Esophagus muscularis mucosa (tissue), 4 donors: ENCODE measurements around the gene TTC39A.

Experiments used
- EP300 ChIP-seq: sonication (generic); formaldehyde crosslinking; IDR thresholded peaks from one replicate; pipeline ENCODE4 v1.6.1; 2017; ENCODE audit warnings: antibody characterized with exemption
- POLR2A ChIP-seq: fragments of 450-650 bp; IDR thresholded peaks from one replicate; pipeline ENCODE4 v1.6.1; 2017; ENCODE audit warnings: antibody characterized with exemption, moderate library complexity, mild to moderate bottlenecking, low read depth
- POLR2AphosphoS5 ChIP-seq, 2 donors: sonication (generic); formaldehyde crosslinking; IDR thresholded peaks; one replicate each; pipeline ENCODE4 v1.6.1; 2017; ENCODE audit warnings: antibody characterized with exemption in 2 of 2
- TF ChIP-seq, protein P1 (sequence below), 3 experiments: fragments of 200-600 bp in 2 of 3; fragments of 450-650 bp in 1 of 3; sonication (generic) in 2 of 3; IDR thresholded peaks; one replicate each; pipeline ENCODE4 v1.5.1; 2017 to 2019; ENCODE audit warnings: antibody characterized with exemption in 3 of 3, mild to moderate bottlenecking in 2 of 3, moderate library complexity in 1 of 3

DNA sequence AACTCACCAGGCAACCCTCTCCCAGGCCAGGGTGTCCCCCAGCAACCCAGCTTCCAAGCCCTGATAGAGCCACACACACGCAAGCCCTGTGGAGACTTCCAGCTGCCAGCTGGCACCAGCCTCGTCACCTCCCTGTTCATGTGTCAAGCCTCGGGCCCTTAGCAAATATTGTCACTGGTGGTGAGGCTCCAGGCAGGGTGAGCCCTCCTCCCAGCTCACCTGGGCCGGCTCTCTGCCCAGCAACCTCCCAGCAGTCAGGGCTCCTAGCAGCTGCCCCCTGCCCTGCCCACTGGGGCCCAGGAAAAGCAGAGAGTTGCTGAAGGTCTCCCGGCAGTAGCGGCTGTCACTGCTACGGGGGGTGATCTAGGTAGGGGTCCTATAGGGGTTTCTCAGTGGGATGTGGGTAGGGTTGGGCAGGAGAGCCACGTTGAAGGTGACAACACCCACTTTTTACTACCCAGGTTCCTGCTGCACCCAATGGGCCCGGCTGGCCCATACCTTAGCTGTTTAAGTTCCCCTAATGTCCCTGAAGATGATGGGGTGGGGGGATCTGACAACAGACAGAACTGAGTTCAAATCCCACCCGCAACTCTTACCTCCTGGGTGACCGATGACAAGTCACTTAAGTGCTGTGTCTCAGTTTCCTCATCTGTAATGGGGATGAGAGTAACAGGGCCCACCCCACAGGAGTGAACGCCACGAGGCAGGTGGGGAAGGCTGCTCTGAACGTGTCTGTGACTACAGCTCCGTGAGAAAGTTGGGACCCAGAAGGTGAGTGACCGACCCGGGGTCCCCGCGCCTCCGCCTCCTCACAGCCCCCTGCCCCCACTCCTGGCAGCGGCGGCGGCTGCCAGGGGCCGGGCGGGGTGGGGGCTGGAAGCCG lies 678 bp downstream of the TTC39A start:
- TF ChIP-seq, protein P1, sequence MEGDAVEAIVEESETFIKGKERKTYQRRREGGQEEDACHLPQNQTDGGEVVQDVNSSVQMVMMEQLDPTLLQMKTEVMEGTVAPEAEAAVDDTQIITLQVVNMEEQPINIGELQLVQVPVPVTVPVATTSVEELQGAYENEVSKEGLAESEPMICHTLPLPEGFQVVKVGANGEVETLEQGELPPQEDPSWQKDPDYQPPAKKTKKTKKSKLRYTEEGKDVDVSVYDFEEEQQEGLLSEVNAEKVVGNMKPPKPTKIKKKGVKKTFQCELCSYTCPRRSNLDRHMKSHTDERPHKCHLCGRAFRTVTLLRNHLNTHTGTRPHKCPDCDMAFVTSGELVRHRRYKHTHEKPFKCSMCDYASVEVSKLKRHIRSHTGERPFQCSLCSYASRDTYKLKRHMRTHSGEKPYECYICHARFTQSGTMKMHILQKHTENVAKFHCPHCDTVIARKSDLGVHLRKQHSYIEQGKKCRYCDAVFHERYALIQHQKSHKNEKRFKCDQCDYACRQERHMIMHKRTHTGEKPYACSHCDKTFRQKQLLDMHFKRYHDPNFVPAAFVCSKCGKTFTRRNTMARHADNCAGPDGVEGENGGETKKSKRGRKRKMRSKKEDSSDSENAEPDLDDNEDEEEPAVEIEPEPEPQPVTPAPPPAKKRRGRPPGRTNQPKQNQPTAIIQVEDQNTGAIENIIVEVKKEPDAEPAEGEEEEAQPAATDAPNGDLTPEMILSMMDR (IDR thresholded peaks at IDR 0.05), result no peak
- TF ChIP-seq POLR2AphosphoS5 (IDR thresholded peaks at IDR 0.05) (no peak), EP300 (no peak), POLR2A (no peak)
